WTC11 (cell line): ENCODE data around the gene NANOS2. TPM values are rescaled to one million over a fixed set of nuclear protein-coding genes. Genes with fewer than 3 reads are reported as not detected.

Experiments used
- CBFB ChIP-seq: sonication (generic); formaldehyde crosslinking; IDR thresholded peaks from 2 replicates; pipeline ENCODE4 v1.8.1; 2022; ENCODE audit warnings: mild to moderate bottlenecking, low read depth, missing genetic modification reagents
- CREM ChIP-seq: sonication (generic); formaldehyde crosslinking; IDR thresholded peaks from 2 replicates; pipeline ENCODE4 v1.8.1; 2022; ENCODE audit warnings: mild to moderate bottlenecking, missing genetic modification reagents, moderate library complexity
- ETV6 ChIP-seq: sonication (generic); formaldehyde crosslinking; IDR thresholded peaks from 2 replicates; pipeline ENCODE4 v1.8.1; 2022; ENCODE audit warnings: mild to moderate bottlenecking, missing genetic modification reagents
- FOXK1 ChIP-seq: sonication (generic); formaldehyde crosslinking; IDR thresholded peaks from 2 replicates; pipeline ENCODE4 v1.8.0; 2022; ENCODE audit warnings: mild to moderate bottlenecking, moderate library complexity, missing genetic modification reagents
- NFYB ChIP-seq: sonication (generic); formaldehyde crosslinking; conservative IDR thresholded peaks from 2 replicates; pipeline ENCODE4 v1.8.0; 2022; ENCODE audit warnings: low read depth, missing genetic modification reagents
- NR2C2 ChIP-seq: sonication (generic); formaldehyde crosslinking; IDR thresholded peaks from 2 replicates; pipeline ENCODE4 v1.8.0; 2022; ENCODE audit warnings: mild to moderate bottlenecking, missing genetic modification reagents
- RORB ChIP-seq: fragments of 250-450 bp; sonication (Bioruptor Pico); IDR thresholded peaks from 2 replicates; pipeline ENCODE4 v1.9.0; 2021; ENCODE audit warnings: mild to moderate bottlenecking
- TEAD4 ChIP-seq: sonication (generic); formaldehyde crosslinking; IDR thresholded peaks from 2 replicates; pipeline ENCODE4 v1.8.0; 2022; ENCODE audit warnings: mild to moderate bottlenecking, missing genetic modification reagents
- ZBTB21 ChIP-seq: sonication (generic); formaldehyde crosslinking; IDR thresholded peaks from 2 replicates; pipeline ENCODE4 v1.8.1; 2023; ENCODE audit warnings: mild to moderate bottlenecking, missing genetic modification reagents, borderline replicate concordance
- ZNF232 ChIP-seq: sonication (generic); formaldehyde crosslinking; IDR thresholded peaks from 2 replicates; pipeline ENCODE4 v1.8.0; 2022; ENCODE audit warnings: mild to moderate bottlenecking, missing genetic modification reagents
- total RNA-seq: library from RNA; stranded (reverse); gene quantifications from 3 replicates; pipeline ENCODE4 v1.2.3, GENCODE V29; 2021
- TF ChIP-seq, protein P1 (sequence below): sonication (generic); formaldehyde crosslinking; IDR thresholded peaks from 2 replicates; pipeline ENCODE4 v1.8.0; 2022; ENCODE audit warnings: missing genetic modification reagents
- TF ChIP-seq, protein P2 (sequence below): fragments of 250-450 bp; sonication (Bioruptor Pico); IDR thresholded peaks from 2 replicates; pipeline ENCODE4 v1.9.0; 2021; ENCODE audit warnings: moderate library complexity, mild to moderate bottlenecking, inconsistent platforms, borderline replicate concordance
- TF ChIP-seq, protein P3 (sequence below): fragments of 250-450 bp; sonication (Bioruptor Pico); IDR thresholded peaks from 2 replicates; pipeline ENCODE4 v1.9.0; 2021; ENCODE audit warnings: mild to moderate bottlenecking, borderline replicate concordance
- TF ChIP-seq, protein P4 (sequence below): sonication (generic); formaldehyde crosslinking; IDR thresholded peaks from 2 replicates; pipeline ENCODE4 v1.8.1; 2023; ENCODE audit warnings: mild to moderate bottlenecking, missing genetic modification reagents, borderline replicate concordance
- TF ChIP-seq, protein P5 (sequence below): fragments of 250-450 bp; sonication (Bioruptor Pico); IDR thresholded peaks from 2 replicates; pipeline ENCODE4 v1.9.0; 2021; ENCODE audit warnings: mild to moderate bottlenecking
- TF ChIP-seq, protein P6 (sequence below): sonication (generic); formaldehyde crosslinking; IDR thresholded peaks from 2 replicates; pipeline ENCODE4 v1.8.0; 2023; ENCODE audit warnings: mild to moderate bottlenecking, missing genetic modification reagents

Gene NANOS2
- total RNA-seq, 1 experiment from 2014 or later: 0.13 TPM

DNA sequence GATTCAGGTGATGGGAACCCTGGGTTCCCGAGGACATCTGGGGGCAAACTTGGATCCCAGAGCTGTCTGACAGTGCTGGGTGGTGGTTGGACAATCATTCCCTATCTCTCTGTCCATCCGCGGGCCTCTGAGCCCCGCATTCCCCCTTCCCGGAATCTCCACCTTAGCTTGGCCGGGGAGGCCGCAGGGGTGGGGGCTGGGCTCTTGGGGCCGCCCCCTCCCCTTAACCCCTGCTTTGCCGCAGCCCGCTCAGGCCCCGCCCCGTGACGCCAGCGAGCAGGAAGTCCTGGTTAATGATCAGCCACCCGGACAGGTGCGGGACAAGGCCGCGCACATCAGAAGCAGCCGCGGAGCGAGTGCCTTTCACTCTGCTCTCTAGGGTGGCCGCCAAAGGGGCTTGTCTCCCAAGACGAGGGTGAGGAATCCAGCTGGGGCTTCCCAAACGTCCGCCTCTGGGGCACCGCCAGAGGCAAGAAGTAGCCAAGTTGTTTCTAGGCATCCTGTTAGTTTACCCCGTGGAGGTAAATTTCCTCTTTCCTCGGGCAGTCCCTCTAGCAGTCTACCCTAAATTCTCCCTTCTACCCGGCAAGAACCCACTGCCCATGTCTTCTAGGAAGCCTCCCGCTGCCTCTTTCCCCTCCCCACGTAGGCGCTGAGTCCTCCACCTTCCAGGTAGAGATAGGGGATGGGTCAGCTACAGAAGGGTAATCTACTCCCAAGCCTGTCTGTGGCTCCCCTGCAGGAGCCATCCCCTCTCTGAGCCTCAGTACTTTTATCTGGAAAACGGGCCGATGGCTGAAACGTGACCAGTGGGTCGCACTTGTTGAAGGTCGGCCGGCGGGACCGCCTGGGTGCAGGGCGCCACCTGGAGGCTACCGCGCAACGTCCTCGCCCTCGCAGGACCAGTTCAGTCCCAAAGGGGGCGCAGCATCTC lies 31.7 kb downstream of the NANOS2 start (continued):
- TF ChIP-seq, protein P1, sequence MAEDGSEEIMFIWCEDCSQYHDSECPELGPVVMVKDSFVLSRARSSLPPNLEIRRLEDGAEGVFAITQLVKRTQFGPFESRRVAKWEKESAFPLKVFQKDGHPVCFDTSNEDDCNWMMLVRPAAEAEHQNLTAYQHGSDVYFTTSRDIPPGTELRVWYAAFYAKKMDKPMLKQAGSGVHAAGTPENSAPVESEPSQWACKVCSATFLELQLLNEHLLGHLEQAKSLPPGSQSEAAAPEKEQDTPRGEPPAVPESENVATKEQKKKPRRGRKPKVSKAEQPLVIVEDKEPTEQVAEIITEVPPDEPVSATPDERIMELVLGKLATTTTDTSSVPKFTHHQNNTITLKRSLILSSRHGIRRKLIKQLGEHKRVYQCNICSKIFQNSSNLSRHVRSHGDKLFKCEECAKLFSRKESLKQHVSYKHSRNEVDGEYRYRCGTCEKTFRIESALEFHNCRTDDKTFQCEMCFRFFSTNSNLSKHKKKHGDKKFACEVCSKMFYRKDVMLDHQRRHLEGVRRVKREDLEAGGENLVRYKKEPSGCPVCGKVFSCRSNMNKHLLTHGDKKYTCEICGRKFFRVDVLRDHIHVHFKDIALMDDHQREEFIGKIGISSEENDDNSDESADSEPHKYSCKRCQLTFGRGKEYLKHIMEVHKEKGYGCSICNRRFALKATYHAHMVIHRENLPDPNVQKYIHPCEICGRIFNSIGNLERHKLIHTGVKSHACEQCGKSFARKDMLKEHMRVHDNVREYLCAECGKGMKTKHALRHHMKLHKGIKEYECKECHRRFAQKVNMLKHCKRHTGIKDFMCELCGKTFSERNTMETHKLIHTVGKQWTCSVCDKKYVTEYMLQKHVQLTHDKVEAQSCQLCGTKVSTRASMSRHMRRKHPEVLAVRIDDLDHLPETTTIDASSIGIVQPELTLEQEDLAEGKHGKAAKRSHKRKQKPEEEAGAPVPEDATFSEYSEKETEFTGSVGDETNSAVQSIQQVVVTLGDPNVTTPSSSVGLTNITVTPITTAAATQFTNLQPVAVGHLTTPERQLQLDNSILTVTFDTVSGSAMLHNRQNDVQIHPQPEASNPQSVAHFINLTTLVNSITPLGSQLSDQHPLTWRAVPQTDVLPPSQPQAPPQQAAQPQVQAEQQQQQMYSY (CRISPR knock-in tag): peak; percentile 75
- TF ChIP-seq RORB (CRISPR knock-in tag) (no peak), ETV6 (peak; percentile 37; the same call in 1 of the 2 replicates), ZNF232 (CRISPR knock-in tag) (peak; percentile 40; the same call in 1 of the 2 replicates), FOXK1 (peak; percentile 35; the same call in 1 of the 2 replicates), NR2C2 (CRISPR knock-in tag) (no peak), NFYB (CRISPR knock-in tag) (no peak), CREM (CRISPR knock-in tag) (peak; percentile 49), TEAD4 (CRISPR knock-in tag) (no peak), ZBTB21 (CRISPR knock-in tag) (peak; percentile 80; the same call in 1 of the 2 replicates), CBFB (CRISPR knock-in tag) (peak; percentile 77; the same call in 1 of the 2 replicates)
- TF ChIP-seq, protein P2, sequence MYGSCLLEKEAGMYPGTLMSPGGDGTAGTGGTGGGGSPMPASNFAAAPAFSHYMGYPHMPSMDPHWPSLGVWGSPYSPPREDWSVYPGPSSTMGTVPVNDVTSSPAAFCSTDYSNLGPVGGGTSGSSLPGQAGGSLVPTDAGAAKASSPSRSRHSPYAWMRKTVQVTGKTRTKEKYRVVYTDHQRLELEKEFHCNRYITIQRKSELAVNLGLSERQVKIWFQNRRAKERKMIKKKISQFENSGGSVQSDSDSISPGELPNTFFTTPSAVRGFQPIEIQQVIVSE (CRISPR knock-in tag): no peak
- TF ChIP-seq, protein P3, sequence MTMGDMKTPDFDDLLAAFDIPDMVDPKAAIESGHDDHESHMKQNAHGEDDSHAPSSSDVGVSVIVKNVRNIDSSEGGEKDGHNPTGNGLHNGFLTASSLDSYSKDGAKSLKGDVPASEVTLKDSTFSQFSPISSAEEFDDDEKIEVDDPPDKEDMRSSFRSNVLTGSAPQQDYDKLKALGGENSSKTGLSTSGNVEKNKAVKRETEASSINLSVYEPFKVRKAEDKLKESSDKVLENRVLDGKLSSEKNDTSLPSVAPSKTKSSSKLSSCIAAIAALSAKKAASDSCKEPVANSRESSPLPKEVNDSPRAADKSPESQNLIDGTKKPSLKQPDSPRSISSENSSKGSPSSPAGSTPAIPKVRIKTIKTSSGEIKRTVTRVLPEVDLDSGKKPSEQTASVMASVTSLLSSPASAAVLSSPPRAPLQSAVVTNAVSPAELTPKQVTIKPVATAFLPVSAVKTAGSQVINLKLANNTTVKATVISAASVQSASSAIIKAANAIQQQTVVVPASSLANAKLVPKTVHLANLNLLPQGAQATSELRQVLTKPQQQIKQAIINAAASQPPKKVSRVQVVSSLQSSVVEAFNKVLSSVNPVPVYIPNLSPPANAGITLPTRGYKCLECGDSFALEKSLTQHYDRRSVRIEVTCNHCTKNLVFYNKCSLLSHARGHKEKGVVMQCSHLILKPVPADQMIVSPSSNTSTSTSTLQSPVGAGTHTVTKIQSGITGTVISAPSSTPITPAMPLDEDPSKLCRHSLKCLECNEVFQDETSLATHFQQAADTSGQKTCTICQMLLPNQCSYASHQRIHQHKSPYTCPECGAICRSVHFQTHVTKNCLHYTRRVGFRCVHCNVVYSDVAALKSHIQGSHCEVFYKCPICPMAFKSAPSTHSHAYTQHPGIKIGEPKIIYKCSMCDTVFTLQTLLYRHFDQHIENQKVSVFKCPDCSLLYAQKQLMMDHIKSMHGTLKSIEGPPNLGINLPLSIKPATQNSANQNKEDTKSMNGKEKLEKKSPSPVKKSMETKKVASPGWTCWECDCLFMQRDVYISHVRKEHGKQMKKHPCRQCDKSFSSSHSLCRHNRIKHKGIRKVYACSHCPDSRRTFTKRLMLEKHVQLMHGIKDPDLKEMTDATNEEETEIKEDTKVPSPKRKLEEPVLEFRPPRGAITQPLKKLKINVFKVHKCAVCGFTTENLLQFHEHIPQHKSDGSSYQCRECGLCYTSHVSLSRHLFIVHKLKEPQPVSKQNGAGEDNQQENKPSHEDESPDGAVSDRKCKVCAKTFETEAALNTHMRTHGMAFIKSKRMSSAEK (CRISPR knock-in tag): peak; percentile 57; the same call in 1 of the 2 replicates
- TF ChIP-seq, protein P4, sequence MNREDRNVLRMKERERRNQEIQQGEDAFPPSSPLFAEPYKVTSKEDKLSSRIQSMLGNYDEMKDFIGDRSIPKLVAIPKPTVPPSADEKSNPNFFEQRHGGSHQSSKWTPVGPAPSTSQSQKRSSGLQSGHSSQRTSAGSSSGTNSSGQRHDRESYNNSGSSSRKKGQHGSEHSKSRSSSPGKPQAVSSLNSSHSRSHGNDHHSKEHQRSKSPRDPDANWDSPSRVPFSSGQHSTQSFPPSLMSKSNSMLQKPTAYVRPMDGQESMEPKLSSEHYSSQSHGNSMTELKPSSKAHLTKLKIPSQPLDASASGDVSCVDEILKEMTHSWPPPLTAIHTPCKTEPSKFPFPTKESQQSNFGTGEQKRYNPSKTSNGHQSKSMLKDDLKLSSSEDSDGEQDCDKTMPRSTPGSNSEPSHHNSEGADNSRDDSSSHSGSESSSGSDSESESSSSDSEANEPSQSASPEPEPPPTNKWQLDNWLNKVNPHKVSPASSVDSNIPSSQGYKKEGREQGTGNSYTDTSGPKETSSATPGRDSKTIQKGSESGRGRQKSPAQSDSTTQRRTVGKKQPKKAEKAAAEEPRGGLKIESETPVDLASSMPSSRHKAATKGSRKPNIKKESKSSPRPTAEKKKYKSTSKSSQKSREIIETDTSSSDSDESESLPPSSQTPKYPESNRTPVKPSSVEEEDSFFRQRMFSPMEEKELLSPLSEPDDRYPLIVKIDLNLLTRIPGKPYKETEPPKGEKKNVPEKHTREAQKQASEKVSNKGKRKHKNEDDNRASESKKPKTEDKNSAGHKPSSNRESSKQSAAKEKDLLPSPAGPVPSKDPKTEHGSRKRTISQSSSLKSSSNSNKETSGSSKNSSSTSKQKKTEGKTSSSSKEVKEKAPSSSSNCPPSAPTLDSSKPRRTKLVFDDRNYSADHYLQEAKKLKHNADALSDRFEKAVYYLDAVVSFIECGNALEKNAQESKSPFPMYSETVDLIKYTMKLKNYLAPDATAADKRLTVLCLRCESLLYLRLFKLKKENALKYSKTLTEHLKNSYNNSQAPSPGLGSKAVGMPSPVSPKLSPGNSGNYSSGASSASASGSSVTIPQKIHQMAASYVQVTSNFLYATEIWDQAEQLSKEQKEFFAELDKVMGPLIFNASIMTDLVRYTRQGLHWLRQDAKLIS (CRISPR knock-in tag): no peak; the same call in 1 of the 2 replicates
- TF ChIP-seq, protein P5, sequence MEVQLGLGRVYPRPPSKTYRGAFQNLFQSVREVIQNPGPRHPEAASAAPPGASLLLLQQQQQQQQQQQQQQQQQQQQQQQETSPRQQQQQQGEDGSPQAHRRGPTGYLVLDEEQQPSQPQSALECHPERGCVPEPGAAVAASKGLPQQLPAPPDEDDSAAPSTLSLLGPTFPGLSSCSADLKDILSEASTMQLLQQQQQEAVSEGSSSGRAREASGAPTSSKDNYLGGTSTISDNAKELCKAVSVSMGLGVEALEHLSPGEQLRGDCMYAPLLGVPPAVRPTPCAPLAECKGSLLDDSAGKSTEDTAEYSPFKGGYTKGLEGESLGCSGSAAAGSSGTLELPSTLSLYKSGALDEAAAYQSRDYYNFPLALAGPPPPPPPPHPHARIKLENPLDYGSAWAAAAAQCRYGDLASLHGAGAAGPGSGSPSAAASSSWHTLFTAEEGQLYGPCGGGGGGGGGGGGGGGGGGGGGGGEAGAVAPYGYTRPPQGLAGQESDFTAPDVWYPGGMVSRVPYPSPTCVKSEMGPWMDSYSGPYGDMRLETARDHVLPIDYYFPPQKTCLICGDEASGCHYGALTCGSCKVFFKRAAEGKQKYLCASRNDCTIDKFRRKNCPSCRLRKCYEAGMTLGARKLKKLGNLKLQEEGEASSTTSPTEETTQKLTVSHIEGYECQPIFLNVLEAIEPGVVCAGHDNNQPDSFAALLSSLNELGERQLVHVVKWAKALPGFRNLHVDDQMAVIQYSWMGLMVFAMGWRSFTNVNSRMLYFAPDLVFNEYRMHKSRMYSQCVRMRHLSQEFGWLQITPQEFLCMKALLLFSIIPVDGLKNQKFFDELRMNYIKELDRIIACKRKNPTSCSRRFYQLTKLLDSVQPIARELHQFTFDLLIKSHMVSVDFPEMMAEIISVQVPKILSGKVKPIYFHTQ (CRISPR knock-in tag): peak; percentile 74; the same call in 1 of the 2 replicates
- TF ChIP-seq, protein P6, sequence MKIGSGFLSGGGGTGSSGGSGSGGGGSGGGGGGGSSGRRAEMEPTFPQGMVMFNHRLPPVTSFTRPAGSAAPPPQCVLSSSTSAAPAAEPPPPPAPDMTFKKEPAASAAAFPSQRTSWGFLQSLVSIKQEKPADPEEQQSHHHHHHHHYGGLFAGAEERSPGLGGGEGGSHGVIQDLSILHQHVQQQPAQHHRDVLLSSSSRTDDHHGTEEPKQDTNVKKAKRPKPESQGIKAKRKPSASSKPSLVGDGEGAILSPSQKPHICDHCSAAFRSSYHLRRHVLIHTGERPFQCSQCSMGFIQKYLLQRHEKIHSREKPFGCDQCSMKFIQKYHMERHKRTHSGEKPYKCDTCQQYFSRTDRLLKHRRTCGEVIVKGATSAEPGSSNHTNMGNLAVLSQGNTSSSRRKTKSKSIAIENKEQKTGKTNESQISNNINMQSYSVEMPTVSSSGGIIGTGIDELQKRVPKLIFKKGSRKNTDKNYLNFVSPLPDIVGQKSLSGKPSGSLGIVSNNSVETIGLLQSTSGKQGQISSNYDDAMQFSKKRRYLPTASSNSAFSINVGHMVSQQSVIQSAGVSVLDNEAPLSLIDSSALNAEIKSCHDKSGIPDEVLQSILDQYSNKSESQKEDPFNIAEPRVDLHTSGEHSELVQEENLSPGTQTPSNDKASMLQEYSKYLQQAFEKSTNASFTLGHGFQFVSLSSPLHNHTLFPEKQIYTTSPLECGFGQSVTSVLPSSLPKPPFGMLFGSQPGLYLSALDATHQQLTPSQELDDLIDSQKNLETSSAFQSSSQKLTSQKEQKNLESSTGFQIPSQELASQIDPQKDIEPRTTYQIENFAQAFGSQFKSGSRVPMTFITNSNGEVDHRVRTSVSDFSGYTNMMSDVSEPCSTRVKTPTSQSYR (CRISPR knock-in tag): peak; percentile 73; the same call in 1 of the 2 replicates
